Transverse colon (tissue), 4 donors: Measurements from ENCODE around the gene LRRC32. TPM values are rescaled to one million over a fixed set of nuclear protein-coding genes. Genes with fewer than 3 reads are reported as not detected.

ENCODE experiments used
- DNase-seq: peaks from one replicate; pipeline ENCODE4 v3.0.0-alpha.2; 2019
- H3K27ac ChIP-seq, 4 donors: fragments of 200-600 bp; sonication (generic); 2 replicates each; pipeline ENCODE4 v1.5.1; 2016 to 2018; ENCODE audit warnings: inconsistent platforms in 4 of 4
- H3K27me3 ChIP-seq: fragments of 200-600 bp; sonication (generic); 2 replicates; pipeline ENCODE4 v1.5.1; 2017; ENCODE audit warnings: inconsistent platforms
- H3K36me3 ChIP-seq, 4 donors: fragments of 200-600 bp; sonication (generic); 2 replicates each; pipeline ENCODE4 v1.5.1; 2017 to 2019; ENCODE audit warnings: inconsistent platforms in 4 of 4
- H3K4me1 ChIP-seq, 4 donors: fragments of 200-600 bp; sonication (generic); 2 replicates each; pipeline ENCODE4 v1.5.1; 2017 to 2020; ENCODE audit warnings: inconsistent platforms in 4 of 4
- H3K4me3 ChIP-seq, 4 donors: fragments of 200-600 bp; sonication (generic); 1 replicate in 1 of 4; 2 replicates in 3 of 4; pipeline versions ENCODE4 v1.5.1 to v1.6.1; 2017 to 2019; ENCODE audit warnings: inconsistent platforms in 4 of 4
- H3K9me3 ChIP-seq, 2 donors: fragments of 200-600 bp; sonication (generic); 2 replicates each; pipeline ENCODE4 v1.5.1; 2017 to 2019; ENCODE audit warnings: inconsistent platforms in 2 of 2
- EP300 ChIP-seq: sonication (generic); formaldehyde crosslinking; IDR thresholded peaks from one replicate; pipeline ENCODE4 v1.6.1; 2017; ENCODE audit warnings: antibody characterized with exemption, low read depth
- POLR2A ChIP-seq: fragments of 450-650 bp; IDR thresholded peaks from one replicate; pipeline ENCODE4 v1.6.1; 2016; ENCODE audit warnings: antibody characterized with exemption, mild to moderate bottlenecking, moderate library complexity
- POLR2AphosphoS5 ChIP-seq, 3 donors: sonication (generic); formaldehyde crosslinking; IDR thresholded peaks; one replicate each; pipeline ENCODE4 v1.6.1; 2016; ENCODE audit warnings: antibody characterized with exemption in 3 of 3
- WGBS, 2 donors: methylation state at CpG; one replicate each; pipeline ENCODE4 v1.1.5; 2018; ENCODE audit warnings: low coverage in 1 of 2; 5-methylcytosine and 5-hydroxymethylcytosine counted together
- in situ Hi-C, 4 donors: fragments of 200-750 bp; cut with MboI; loops; one replicate each; pipeline versions ENCODE4 v1.15.0 to v1.15.1; 2017; ENCODE audit warnings: low sequenced_read_pairs in 3 of 4, low pct_ligation_motif_present in 1 of 4, low pct_unique_long_range_greater_than_20kb in 1 of 4
- intact Hi-C: fragments of 100-400 bp; cut with DNase I; formaldehyde crosslinking; loops from one replicate; pipeline ENCODE4 v1.15.1; 2023; ENCODE audit warnings: low total_unique reads
- total RNA-seq, 4 donors: library from RNA; depleted of rRNA; stranded (reverse); fragments of >200 nt; gene quantifications; one replicate each; pipeline ENCODE4 v1.1.0, GENCODE V29; 2016
- TF ChIP-seq, protein P1 (sequence below), 5 experiments: fragments of 200-600 bp in 3 of 5; fragments of 450-650 bp in 2 of 5; sonication (generic) in 3 of 5; IDR thresholded peaks; 1 replicate in 2 of 5; 2 replicates in 3 of 5; pipeline ENCODE4 v1.5.1; 2016 to 2017; ENCODE audit warnings: antibody characterized with exemption in 5 of 5, inconsistent platforms in 3 of 5, mild to moderate bottlenecking in 2 of 5, moderate library complexity in 1 of 5

Gene LRRC32
- total RNA-seq, 4 donors from 2014 or later: 5.1 to 11.5 (median 9.1) TPM

DNA sequence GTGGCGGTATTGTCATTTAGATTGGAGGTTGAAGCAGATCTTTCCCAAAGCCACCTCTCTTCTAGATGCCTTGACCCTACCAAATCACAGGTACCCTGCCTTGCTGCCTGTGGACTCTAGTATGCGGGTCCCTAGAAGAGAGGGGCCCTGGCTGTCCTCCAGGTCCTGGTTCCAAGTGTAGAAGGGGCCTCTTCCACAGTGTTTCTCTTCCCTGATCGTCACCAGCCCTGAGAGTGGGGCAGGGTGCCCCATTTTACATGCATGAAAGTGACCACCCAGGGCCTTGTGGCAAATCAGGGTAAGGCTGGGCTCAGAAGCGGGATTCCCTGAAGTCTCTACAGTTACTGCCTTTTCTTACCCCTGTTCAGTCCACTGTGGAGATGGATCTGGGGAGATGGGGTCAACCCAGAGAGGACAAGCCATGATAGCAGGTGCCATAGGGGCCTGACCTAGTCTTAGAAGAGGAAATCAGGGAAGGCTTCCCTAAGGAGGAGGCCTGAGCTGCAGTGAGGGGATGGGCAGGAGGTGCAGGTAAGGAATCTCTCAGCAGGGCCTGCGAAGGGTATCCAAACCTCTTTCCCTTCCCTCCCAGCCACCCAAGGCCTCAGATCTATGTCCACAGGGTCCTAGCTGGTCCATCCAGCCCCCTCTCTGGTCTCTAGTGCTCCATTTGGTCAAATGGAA lies 1.2 kb upstream of the LRRC32 start:
- DNase-seq: no peak
- H3K27me3 ChIP-seq: peaks cover 12% of the 10 kb centered on the region
- H3K36me3 ChIP-seq: no peaks in the 10 kb centered on the region
- no peaks in the 10 kb centered on the region for H3K9me3 ChIP-seq
- no peak for TF ChIP-seq POLR2AphosphoS5 (IDR thresholded peaks at IDR 0.05)
- TF ChIP-seq, protein P1, sequence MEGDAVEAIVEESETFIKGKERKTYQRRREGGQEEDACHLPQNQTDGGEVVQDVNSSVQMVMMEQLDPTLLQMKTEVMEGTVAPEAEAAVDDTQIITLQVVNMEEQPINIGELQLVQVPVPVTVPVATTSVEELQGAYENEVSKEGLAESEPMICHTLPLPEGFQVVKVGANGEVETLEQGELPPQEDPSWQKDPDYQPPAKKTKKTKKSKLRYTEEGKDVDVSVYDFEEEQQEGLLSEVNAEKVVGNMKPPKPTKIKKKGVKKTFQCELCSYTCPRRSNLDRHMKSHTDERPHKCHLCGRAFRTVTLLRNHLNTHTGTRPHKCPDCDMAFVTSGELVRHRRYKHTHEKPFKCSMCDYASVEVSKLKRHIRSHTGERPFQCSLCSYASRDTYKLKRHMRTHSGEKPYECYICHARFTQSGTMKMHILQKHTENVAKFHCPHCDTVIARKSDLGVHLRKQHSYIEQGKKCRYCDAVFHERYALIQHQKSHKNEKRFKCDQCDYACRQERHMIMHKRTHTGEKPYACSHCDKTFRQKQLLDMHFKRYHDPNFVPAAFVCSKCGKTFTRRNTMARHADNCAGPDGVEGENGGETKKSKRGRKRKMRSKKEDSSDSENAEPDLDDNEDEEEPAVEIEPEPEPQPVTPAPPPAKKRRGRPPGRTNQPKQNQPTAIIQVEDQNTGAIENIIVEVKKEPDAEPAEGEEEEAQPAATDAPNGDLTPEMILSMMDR (IDR thresholded peaks at IDR 0.05): no peak
- no peak for TF ChIP-seq EP300
- no peak for TF ChIP-seq POLR2A
- intact Hi-C loops (loop anchor here (10.0 kb wide), 1 partner anchor 117 kb away; no protein-coding TSS in a partner anchor), in situ Hi-C loops (no loop called here)
- H3K4me1 ChIP-seq: peaks cover 6 to 27% (median 24%) of the 10 kb centered on the region in 4 donors
- 86 to 97% methylated on average over 2 to 5 of the region's 5 CpGs for WGBS, 2 donors
- peak overlapping the region; percentile 9 to 75 (median 57) for H3K27ac ChIP-seq
- H3K4me3 ChIP-seq: no peak overlapping the region

- Histone ChIP-seq H3K36me3 (no peaks in the 10 kb centered on the region), H3K27ac (peak overlapping the region; percentile 54 to 75 (median 68)), H3K27me3 (peaks cover 12% of the 10 kb centered on the region), H3K9me3 (no peaks in the 10 kb centered on the region), H3K4me1 (peaks cover 6 to 30% (median 25%) of the 10 kb centered on the region in 4 donors), H3K4me3 (peak overlapping the region; percentile 52 to 63 (median 56))
- intact Hi-C loops (loop anchor here (10.0 kb wide), 1 partner anchor 116 kb away; no protein-coding TSS in a partner anchor), in situ Hi-C loops (no loop called here)
- no peak for TF ChIP-seq EP300
- TF ChIP-seq, protein P1 (IDR thresholded peaks at IDR 0.05): no peak
- TF ChIP-seq POLR2A: no peak
- TF ChIP-seq POLR2AphosphoS5 (IDR thresholded peaks at IDR 0.05): no peak
- no peak for DNase-seq
- 43 to 70% methylated on average over 1 to 8 of the region's 8 CpGs for WGBS, 2 donors
These were observed 668 bp upstream of the LRRC32 start for GRCh38 chr11:76671237-76671592.

GRCh38 chr11:76669901-76670484 lies 554 bp downstream of the LRRC32 start:
- Histone ChIP-seq H3K27me3 (peaks cover 12% of the 10 kb centered on the region), H3K4me1 (peaks cover 6 to 30% (median 27%) of the 10 kb centered on the region in 4 donors), H3K36me3 (no peaks in the 10 kb centered on the region), H3K9me3 (no peaks in the 10 kb centered on the region), H3K4me3 (peak overlapping the region; percentile 52 to 63 (median 56)), H3K27ac (peak overlapping the region; percentile 54 to 75 (median 68))
- no peak for TF ChIP-seq EP300
- TF ChIP-seq, protein P1 (IDR thresholded peaks at IDR 0.05): no peak
- intact Hi-C loops: loop anchor here (10.0 kb wide), 1 partner anchor 115 kb away; no protein-coding TSS in a partner anchor
- WGBS, 2 donors: 32% methylated on average over 19 of the region's 24 CpGs; no CpG with 5 or more reads in 1 of the 2 donors
- DNase-seq: no peak
- in situ Hi-C loops: no loop called here

DNA sequence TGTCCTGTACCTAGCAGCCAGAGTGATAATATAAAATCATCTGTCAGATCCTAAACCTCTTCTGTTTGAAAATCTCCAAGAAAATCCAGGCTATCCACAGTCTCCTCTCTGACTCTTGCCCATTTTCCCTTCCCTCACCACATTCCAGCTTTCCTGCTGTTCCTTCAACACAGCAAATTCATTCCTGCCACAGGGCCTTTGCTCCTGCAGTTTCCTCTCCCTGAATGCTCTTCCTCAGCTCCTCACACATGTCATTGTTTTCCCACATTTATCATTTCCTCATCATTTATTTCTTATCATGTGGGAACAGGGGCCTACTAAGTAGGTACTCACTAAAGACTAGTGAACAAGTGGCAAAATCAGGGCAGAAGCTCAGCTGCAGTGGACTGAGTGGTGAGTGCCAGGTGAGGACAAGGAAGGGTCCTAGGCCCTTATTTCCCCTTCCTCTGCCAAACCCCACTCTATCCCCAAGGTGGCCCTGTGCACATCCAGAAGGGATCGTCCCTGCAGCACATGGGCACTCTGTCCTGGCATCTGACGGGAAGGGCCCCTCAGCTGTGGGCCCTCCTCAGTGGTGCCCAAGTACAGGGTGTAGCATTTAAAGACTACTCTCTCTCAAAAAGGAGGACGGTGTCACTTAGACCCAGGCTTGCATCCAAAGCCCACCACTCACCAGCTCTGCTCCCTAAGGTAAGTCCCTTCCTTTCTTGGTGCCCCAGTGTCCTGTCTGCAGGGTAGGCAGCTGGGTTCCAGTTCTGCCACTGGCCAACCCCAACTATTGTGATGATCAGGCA lies 2.0 kb downstream of the LRRC32 start:
- in situ Hi-C loops (no loop called here), intact Hi-C loops (no loop called here)
- peaks cover 12% of the 10 kb centered on the region for H3K27me3 ChIP-seq
- no peak for TF ChIP-seq EP300
- TF ChIP-seq POLR2AphosphoS5 (IDR thresholded peaks at IDR 0.05): no peak
- TF ChIP-seq, protein P1 (IDR thresholded peaks at IDR 0.05): no peak
- no peak for TF ChIP-seq POLR2A
- peak overlapping the region; percentile 37 to 75 (median 38) for H3K27ac ChIP-seq
- no peaks in the 10 kb centered on the region for H3K36me3 ChIP-seq
- peak overlapping the region in 2 of 4 donors; percentile 4 to 63 for H3K4me3 ChIP-seq
- peaks cover 6 to 34% (median 27%) of the 10 kb centered on the region in 4 donors for H3K4me1 ChIP-seq
- DNase-seq: peak; percentile 6
- 72% methylated on average over 3 of the region's 3 CpGs; no CpG with 5 or more reads in 1 of the 2 donors for WGBS, 2 donors
- no peaks in the 10 kb centered on the region for H3K9me3 ChIP-seq
